Nephron (organoid): ENCODE data around the gene IL22RA2.

Source experiments
- H3K27ac Mint-ChIP-seq, 3 experiments: 2 replicates each; pipeline ENCODE4 v1.8.0; 2020; ENCODE audit warnings: mixed read lengths in 3 of 3, mild to moderate bottlenecking in 2 of 3, moderate library complexity in 1 of 3
- H3K27me3 Mint-ChIP-seq: 2 replicates; pipeline ENCODE4 v1.8.0; 2021; ENCODE audit warnings: low read depth, mild to moderate bottlenecking, moderate library complexity, mixed read lengths
- H3K36me3 Mint-ChIP-seq: 2 replicates; pipeline ENCODE4 v1.8.0; 2020; ENCODE audit warnings: low read depth, mixed read lengths
- H3K4me1 Mint-ChIP-seq: 2 replicates; pipeline ENCODE4 v1.8.0; 2020; ENCODE audit warnings: mixed read lengths
- H3K4me3 Mint-ChIP-seq, 3 experiments: 2 replicates each; pipeline ENCODE4 v1.8.0; 2020; ENCODE audit warnings: mild to moderate bottlenecking in 3 of 3, mixed read lengths in 3 of 3, moderate library complexity in 2 of 3
- H3K9me3 Mint-ChIP-seq: 2 replicates; pipeline ENCODE4 v1.8.0; 2020; ENCODE audit warnings: mixed read lengths
- TF ChIP-seq, protein P1 (sequence below), 3 experiments: fragments of 200-600 bp; sonication (generic); IDR thresholded peaks; one replicate each; pipeline ENCODE4 v1.5.0; 2021; ENCODE audit warnings: antibody characterized with exemption in 3 of 3; ENCODE audit not compliant: unreplicated experiment in 3 of 3

IL22RA2 gene

DNA sequence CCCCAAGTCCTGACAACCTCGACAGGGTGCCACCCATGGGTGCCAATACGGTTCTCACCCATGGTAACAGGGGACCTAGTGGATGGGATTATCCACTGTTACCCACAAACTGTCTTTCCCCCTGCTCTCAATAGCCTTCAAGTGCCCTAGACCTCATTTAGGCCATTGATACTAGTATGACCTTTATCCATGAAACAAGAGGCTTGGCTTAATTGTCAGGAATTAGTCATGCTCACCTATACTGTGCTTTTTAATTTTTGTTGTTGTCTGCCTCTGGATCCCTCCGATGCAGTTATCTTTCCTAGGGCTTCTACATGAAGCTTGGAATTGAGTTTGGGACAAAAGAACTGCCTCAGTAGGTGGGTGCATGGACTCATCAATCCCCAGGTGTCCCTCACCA lies 11.8 kb upstream of the IL22RA2 start:
- TF ChIP-seq, protein P1, sequence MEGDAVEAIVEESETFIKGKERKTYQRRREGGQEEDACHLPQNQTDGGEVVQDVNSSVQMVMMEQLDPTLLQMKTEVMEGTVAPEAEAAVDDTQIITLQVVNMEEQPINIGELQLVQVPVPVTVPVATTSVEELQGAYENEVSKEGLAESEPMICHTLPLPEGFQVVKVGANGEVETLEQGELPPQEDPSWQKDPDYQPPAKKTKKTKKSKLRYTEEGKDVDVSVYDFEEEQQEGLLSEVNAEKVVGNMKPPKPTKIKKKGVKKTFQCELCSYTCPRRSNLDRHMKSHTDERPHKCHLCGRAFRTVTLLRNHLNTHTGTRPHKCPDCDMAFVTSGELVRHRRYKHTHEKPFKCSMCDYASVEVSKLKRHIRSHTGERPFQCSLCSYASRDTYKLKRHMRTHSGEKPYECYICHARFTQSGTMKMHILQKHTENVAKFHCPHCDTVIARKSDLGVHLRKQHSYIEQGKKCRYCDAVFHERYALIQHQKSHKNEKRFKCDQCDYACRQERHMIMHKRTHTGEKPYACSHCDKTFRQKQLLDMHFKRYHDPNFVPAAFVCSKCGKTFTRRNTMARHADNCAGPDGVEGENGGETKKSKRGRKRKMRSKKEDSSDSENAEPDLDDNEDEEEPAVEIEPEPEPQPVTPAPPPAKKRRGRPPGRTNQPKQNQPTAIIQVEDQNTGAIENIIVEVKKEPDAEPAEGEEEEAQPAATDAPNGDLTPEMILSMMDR (IDR thresholded peaks at IDR 0.05; ENCODE audit: unreplicated experiment in 3 of 3), result no peak

DNA sequence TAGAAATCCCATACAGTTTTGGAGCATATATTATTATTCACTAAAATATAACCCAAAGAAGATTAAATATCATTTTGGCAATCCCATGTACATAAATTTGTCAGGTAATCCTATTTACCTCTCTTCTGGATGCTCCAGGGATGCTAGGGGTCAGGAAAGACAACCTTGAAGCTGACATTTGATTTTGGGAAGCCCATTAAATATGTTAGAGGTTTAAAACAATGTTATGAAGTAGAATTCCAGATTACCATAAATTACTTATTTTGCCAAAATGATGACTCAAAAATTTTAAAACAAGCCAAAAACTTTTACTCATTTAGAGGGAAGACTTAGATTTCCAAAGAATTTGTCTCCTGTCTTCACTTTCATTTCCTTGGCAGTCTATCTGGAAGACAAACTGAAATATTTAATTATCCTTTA lies 9.2 kb upstream of the IL22RA2 start:
- no peaks in the 10 kb centered on the region for H3K36me3 Mint-ChIP-seq
- no peak overlapping the region for H3K4me3 Mint-ChIP-seq
- no peaks in the 10 kb centered on the region for H3K4me1 Mint-ChIP-seq
- TF ChIP-seq, protein P1 (IDR thresholded peaks at IDR 0.05; ENCODE audit: unreplicated experiment in 3 of 3), result no peak
- peaks cover 53% of the 10 kb centered on the region for H3K9me3 Mint-ChIP-seq
- H3K27ac Mint-ChIP-seq, result no peak overlapping the region
- H3K27me3 Mint-ChIP-seq, result no peaks in the 10 kb centered on the region

More for the DNA sequence above, 11.8 kb upstream of the IL22RA2 start:
- no peaks in the 10 kb centered on the region for H3K27me3 Mint-ChIP-seq
- no peak overlapping the region for H3K4me3 Mint-ChIP-seq
- H3K27ac Mint-ChIP-seq, result no peak overlapping the region
- no peaks in the 10 kb centered on the region for H3K4me1 Mint-ChIP-seq
- no peaks in the 10 kb centered on the region for H3K36me3 Mint-ChIP-seq
- H3K9me3 Mint-ChIP-seq, result peaks cover 57% of the 10 kb centered on the region

DNA sequence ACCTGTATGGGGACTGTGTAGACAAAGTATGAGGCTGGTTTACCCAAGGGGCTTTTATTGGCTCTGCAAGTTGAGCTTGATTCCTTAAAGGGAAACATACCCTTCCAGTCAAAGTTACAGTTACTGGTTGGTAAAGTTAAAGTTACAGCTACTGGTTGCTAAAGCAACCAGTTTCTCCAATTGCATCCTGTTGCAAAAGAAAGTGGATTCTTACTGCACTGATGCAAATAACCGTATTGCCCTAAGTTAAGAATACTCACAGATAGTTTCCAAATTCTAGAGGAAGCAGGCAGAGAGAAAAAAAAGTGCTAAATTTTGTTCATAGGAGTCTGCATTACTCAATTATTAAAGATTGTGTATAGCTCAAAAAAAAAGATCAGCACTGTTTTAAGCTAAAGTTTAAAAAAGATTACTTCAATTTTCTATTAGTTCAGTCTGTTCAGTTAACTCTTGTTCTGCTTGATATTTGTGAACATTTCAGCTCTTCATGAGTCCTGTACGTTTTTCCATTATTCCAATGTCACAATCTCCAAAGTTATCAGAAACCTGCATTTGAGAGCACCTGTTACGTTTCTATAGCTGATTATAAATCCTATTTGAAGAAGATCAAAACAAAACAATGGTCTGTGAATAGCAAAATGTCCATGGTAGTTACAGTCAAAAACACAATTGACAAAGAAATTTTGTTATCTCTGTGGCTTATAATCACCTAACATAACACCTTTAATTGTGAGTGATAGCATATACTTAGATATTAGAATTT lies 8.6 kb upstream of the IL22RA2 start:
- no peak overlapping the region for H3K4me3 Mint-ChIP-seq
- H3K27me3 Mint-ChIP-seq, result no peaks in the 10 kb centered on the region
- no peaks in the 10 kb centered on the region for H3K36me3 Mint-ChIP-seq
- H3K27ac Mint-ChIP-seq, result no peak overlapping the region
- H3K9me3 Mint-ChIP-seq, result peaks cover 50% of the 10 kb centered on the region
- TF ChIP-seq, protein P1 (IDR thresholded peaks at IDR 0.05; ENCODE audit: unreplicated experiment in 3 of 3), result no peak
- no peaks in the 10 kb centered on the region for H3K4me1 Mint-ChIP-seq

DNA sequence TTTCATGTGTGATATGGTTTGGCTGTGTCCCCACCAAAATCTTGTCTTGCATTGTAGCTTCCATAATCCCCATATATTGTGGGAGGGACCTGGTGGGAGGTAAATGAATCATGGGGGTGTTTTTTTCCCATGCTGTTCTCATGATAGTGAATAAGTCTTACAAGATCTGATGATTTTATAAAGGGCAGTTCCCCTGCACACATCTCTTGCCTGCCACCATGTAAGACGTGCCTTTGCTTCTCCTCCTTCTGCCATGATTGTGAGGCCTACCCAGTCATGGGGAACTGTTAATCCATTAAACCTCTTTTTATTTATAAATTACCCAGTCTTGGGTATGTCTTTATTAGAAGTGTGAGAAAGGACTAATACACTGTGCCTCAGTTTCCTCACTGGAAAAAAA lies 4.2 kb upstream of the IL22RA2 start:
- no peak overlapping the region for H3K27ac Mint-ChIP-seq
- H3K9me3 Mint-ChIP-seq, result peaks cover 18% of the 10 kb centered on the region
- no peaks in the 10 kb centered on the region for H3K4me1 Mint-ChIP-seq
- H3K36me3 Mint-ChIP-seq, result no peaks in the 10 kb centered on the region
- H3K27me3 Mint-ChIP-seq, result peaks cover 3% of the 10 kb centered on the region
- H3K4me3 Mint-ChIP-seq, result no peak overlapping the region
- TF ChIP-seq, protein P1 (IDR thresholded peaks at IDR 0.05; ENCODE audit: unreplicated experiment in 3 of 3), result no peak

DNA sequence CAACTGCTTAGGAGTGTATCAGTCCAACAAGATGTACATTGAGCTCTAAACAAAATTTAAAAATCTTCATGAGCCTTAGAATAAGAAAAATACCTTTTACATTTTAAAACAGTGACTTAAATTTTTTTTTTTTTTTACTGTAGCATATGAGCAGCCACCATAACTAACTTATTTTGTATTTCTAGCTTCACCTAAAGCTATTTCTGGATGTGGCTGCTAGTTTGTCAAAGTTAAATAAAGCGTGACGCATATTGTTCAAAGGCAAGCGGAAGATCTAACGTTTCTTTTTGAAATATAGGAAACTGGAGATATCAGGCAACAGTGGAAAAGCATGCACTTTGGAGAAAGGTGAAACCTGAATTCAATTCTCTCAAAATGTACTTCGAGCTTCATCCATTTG lies 3.3 kb upstream of the IL22RA2 start:
- Mint-ChIP-seq H3K4me3 (no peak overlapping the region), H3K4me1 (no peaks in the 10 kb centered on the region), H3K36me3 (no peaks in the 10 kb centered on the region), H3K27ac (no peak overlapping the region), H3K9me3 (peaks cover 13% of the 10 kb centered on the region), H3K27me3 (peaks cover 3% of the 10 kb centered on the region)
- TF ChIP-seq, protein P1 (IDR thresholded peaks at IDR 0.05; ENCODE audit: unreplicated experiment in 3 of 3), result no peak

DNA sequence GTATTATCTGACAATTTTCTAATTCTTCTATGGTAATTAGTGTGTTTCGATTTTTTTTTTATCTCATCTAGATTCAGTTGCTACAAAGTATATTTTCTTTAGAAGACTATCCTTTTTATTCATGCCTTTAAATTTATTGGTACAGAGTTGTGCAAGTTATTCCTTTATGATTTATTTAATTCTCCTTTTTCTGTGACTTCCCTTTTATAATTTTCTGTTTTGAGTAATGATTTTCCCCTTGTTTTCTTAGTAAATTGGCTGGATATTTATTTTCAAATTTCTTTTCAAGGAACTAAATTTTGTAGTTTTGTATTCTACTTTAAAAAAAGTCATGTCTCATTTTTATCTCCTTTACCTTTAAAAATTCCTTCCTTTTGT lies 2.4 kb upstream of the IL22RA2 start:
- Mint-ChIP-seq H3K27me3 (peaks cover 3% of the 10 kb centered on the region), H3K36me3 (no peaks in the 10 kb centered on the region), H3K4me3 (no peak overlapping the region), H3K9me3 (peaks cover 12% of the 10 kb centered on the region), H3K27ac (no peak overlapping the region), H3K4me1 (no peaks in the 10 kb centered on the region)
- TF ChIP-seq, protein P1 (IDR thresholded peaks at IDR 0.05; ENCODE audit: unreplicated experiment in 3 of 3), result no peak
